Natural killer cell (primary cell): ENCODE data around the gene GBA2. TPM values are rescaled to one million over a fixed set of nuclear protein-coding genes. Genes with fewer than 3 reads are reported as not detected.

Experiments
- ATAC-seq, 3 donors: fragments of 150-1000 bp in 2 of 3; fragments of 200-7000 bp in 1 of 3; cut with Tn5 transposase; 1 replicate in 1 of 3; 2 replicates in 2 of 3; pipeline ENCODE4 v1.10.0; 2021; ENCODE audit warnings: mild to moderate bottlenecking in 2 of 3, moderate library complexity in 2 of 3
- DNase-seq, 2 donors: peaks; one replicate each; pipeline versions ENCODE4 v3.0.0 to v3.0.0-alpha.2; 2013 to 2021; ENCODE audit warnings: mixed read lengths in 1 of 2
- H3K27ac ChIP-seq: one replicate; pipeline ENCODE4 v1.5.1; 2013; ENCODE audit warnings: mild to moderate bottlenecking, low read length
- H3K27me3 ChIP-seq: one replicate; pipeline ENCODE4 v1.6.1; 2013; ENCODE audit warnings: low read length; ENCODE audit not compliant: control insufficient read depth, insufficient read depth
- H3K36me3 ChIP-seq: one replicate; pipeline ENCODE4 v1.6.1; 2013; ENCODE audit warnings: low read length; ENCODE audit not compliant: control insufficient read depth, insufficient read depth
- H3K4me1 ChIP-seq: one replicate; pipeline ENCODE4 v1.6.1; 2013; ENCODE audit warnings: low read length; ENCODE audit not compliant: control insufficient read depth, insufficient read depth
- H3K4me3 ChIP-seq: one replicate; pipeline ENCODE4 v1.5.1; 2013; ENCODE audit warnings: low read length
- H3K9me3 ChIP-seq: one replicate; pipeline ENCODE4 v1.6.1; 2013; ENCODE audit warnings: low read length; ENCODE audit not compliant: control insufficient read depth, insufficient read depth
- H3K27ac Mint-ChIP-seq, 2 donors: one replicate each; pipeline ENCODE4 v1.8.0; 2022; ENCODE audit warnings: mild to moderate bottlenecking in 2 of 2, mixed read lengths in 2 of 2, moderate library complexity in 1 of 2
- H3K27me3 Mint-ChIP-seq, 2 donors: one replicate each; pipeline ENCODE4 v1.8.0; 2022; ENCODE audit warnings: low read depth in 2 of 2, mixed read lengths in 2 of 2
- H3K36me3 Mint-ChIP-seq: one replicate; pipeline ENCODE4 v1.8.0; 2022; ENCODE audit warnings: mixed read lengths
- H3K4me1 Mint-ChIP-seq, 2 donors: one replicate each; pipeline ENCODE4 v1.8.0; 2022; ENCODE audit warnings: mixed read lengths in 2 of 2
- H3K4me3 Mint-ChIP-seq: one replicate; pipeline ENCODE4 v1.8.0; 2022; ENCODE audit warnings: mild to moderate bottlenecking, moderate library complexity, mixed read lengths
- H3K9me3 Mint-ChIP-seq, 2 donors: one replicate each; pipeline ENCODE4 v1.8.0; 2022; ENCODE audit warnings: mixed read lengths in 2 of 2
- CTCF ChIP-seq: fragments of 200-600 bp; IDR thresholded peaks from one replicate; pipeline ENCODE4 v1.8.0; 2022; ENCODE audit warnings: antibody characterized with exemption
- WGBS: methylation state at CpG from one replicate; pipeline ENCODE4 v1.1.7; 2013; ENCODE audit warnings: missing lambda C conversion rate; ENCODE audit not compliant: insufficient coverage; 5-methylcytosine and 5-hydroxymethylcytosine counted together
- intact Hi-C: fragments of 100-400 bp; cut with micrococcal nuclease; formaldehyde crosslinking; loops from one replicate; pipeline ENCODE4 v1.14.2; 2022
- total RNA-seq, 4 donors: library from RNA; stranded (reverse); fragments of 120-200 nt in 1 of 4; gene quantifications; one replicate each; pipeline versions ENCODE4 v1.2.3 to v1.2.4, GENCODE V29; 2013 to 2022

The GBA2 gene
- total RNA-seq, 3 donors from 2014 or later (not counting 1 experiment from before 2014, with no cell fraction given), result 76.4 to 118 (median 101) TPM

- Mint-ChIP-seq H3K4me1 (peaks cover 2% of the 10 kb centered on the region in 2 donors), H3K27me3 (no peaks in the 10 kb centered on the region), H3K4me3 (no peak overlapping the region), H3K9me3 (no peaks in the 10 kb centered on the region), H3K36me3 (no peaks in the 10 kb centered on the region), H3K27ac (no peak overlapping the region)
- Histone ChIP-seq H3K9me3 (no peaks in the 10 kb centered on the region), H3K4me3 (no peak overlapping the region), H3K27ac (no peak overlapping the region), H3K27me3 (no peaks in the 10 kb centered on the region), H3K4me1 (no peaks in the 10 kb centered on the region), H3K36me3 (no peaks in the 10 kb centered on the region)
- ATAC-seq, result no peak
- intact Hi-C loops, result no loop called here
- TF ChIP-seq CTCF, result no peak
- WGBS, result 100% methylated on average over 1 of the region's 1 CpG
- no peak for DNase-seq
Observed at GRCh38 chr9:35763803-35764202, 14.8 kb upstream of the GBA2 start.

- ATAC-seq (no peak), DNase-seq (no peak)
- no CpG with 5 or more reads among the region's 2 CpGs for WGBS
- no peaks in the 10 kb centered on the region for H3K27me3 Mint-ChIP-seq
- TF ChIP-seq CTCF, result no peak
- no peak overlapping the region for H3K4me3 Mint-ChIP-seq
- Histone ChIP-seq H3K4me3 (no peak overlapping the region), H3K27me3 (no peaks in the 10 kb centered on the region), H3K4me1 (no peaks in the 10 kb centered on the region), H3K36me3 (no peaks in the 10 kb centered on the region), H3K27ac (no peak overlapping the region), H3K9me3 (no peaks in the 10 kb centered on the region)
- H3K4me1 Mint-ChIP-seq, result peaks cover 7 to 8% of the 10 kb centered on the region in 2 donors
- intact Hi-C loops, result no loop called here
- no peaks in the 10 kb centered on the region for H3K36me3 Mint-ChIP-seq
- no peak overlapping the region for H3K27ac Mint-ChIP-seq
- H3K9me3 Mint-ChIP-seq, result no peaks in the 10 kb centered on the region
Observed at GRCh38 chr9:35763181-35763580, 14.2 kb upstream of the GBA2 start.

- no peaks in the 10 kb centered on the region for H3K9me3 ChIP-seq
- peaks cover 29 to 30% of the 10 kb centered on the region in 2 donors for H3K4me1 Mint-ChIP-seq
Observed at GRCh38 chr9:35760651-35761050, 11.6 kb upstream of the GBA2 start.

More at GRCh38 chr9:35760651-35761050, 11.6 kb upstream of the GBA2 start:
- no peak overlapping the region for H3K27ac Mint-ChIP-seq
- DNase-seq, result no peak
- no peak for TF ChIP-seq CTCF
- Histone ChIP-seq H3K36me3 (no peaks in the 10 kb centered on the region), H3K4me3 (no peak overlapping the region), H3K27me3 (no peaks in the 10 kb centered on the region), H3K27ac (no peak overlapping the region), H3K4me1 (peaks cover 16% of the 10 kb centered on the region)
- WGBS, result 58% methylated on average over 2 of the region's 2 CpGs
- no peaks in the 10 kb centered on the region for H3K27me3 Mint-ChIP-seq
- no peak for ATAC-seq
- H3K36me3 Mint-ChIP-seq, result no peaks in the 10 kb centered on the region
- H3K4me3 Mint-ChIP-seq, result no peak overlapping the region
- no peaks in the 10 kb centered on the region for H3K9me3 Mint-ChIP-seq
- intact Hi-C loops, result no loop called here
